ENCODE measurements around the gene SPRED3.
"Not testable (repeated sequence)": the region's sequence is repeated elsewhere in the genome, so short reads cannot be mapped to it uniquely, and the experiment has no call there.

SPRED3 gene

GRCh38 chr19:38388349-38389100 is at the start of gene SPRED3:
SPRED3 (plus strand) TSS chr19:38388697; CDS start chr19:38390303, 1,606 bp downstream.
- TF ChIP-seq CTCF (IDR thresholded peaks at IDR 0.05; ENCODE audit: control insufficient read depth, extremely low read depth, insufficient read depth): no peak
- no peak for DNase-seq (ENCODE audit: low read depth)
- H3K4me3 ChIP-seq (ENCODE audit: low read depth, low read length): peak within 1 kb of the TSS; percentile 48

- not testable (repeated sequence) for H3K4me3 ChIP-seq (ENCODE audit: low read depth, low read length); DNase-seq (ENCODE audit: low read depth)
Measured at GRCh38 chr19:38339011-38339410, 49.5 kb upstream of the SPRED3 start.

- DNase-seq (ENCODE audit: low read depth): no peak
- no peak overlapping the region for H3K4me3 ChIP-seq (ENCODE audit: low read depth, low read length)
- no peak for TF ChIP-seq CTCF (IDR thresholded peaks at IDR 0.05; ENCODE audit: control insufficient read depth, extremely low read depth, insufficient read depth)
Measured at GRCh38 chr19:38340927-38341326, 47.6 kb upstream of the SPRED3 start.

- TF ChIP-seq CTCF (IDR thresholded peaks at IDR 0.05; ENCODE audit: control insufficient read depth, extremely low read depth, insufficient read depth): no peak
- H3K4me3 ChIP-seq (ENCODE audit: low read depth, low read length): no peak overlapping the region
- no peak for DNase-seq (ENCODE audit: low read depth)
Measured at GRCh38 chr19:38346837-38347236, 41.7 kb upstream of the SPRED3 start.

- no peak for TF ChIP-seq CTCF (IDR thresholded peaks at IDR 0.05; ENCODE audit: control insufficient read depth, extremely low read depth, insufficient read depth)
- H3K4me3 ChIP-seq (ENCODE audit: low read depth, low read length): no peak overlapping the region
- DNase-seq (ENCODE audit: low read depth): no peak
Measured at GRCh38 chr19:38350883-38351282, 37.6 kb upstream of the SPRED3 start.

- DNase-seq (ENCODE audit: low read depth): no peak
- no peak overlapping the region for H3K4me3 ChIP-seq (ENCODE audit: low read depth, low read length)
- no peak for TF ChIP-seq CTCF (IDR thresholded peaks at IDR 0.05; ENCODE audit: control insufficient read depth, extremely low read depth, insufficient read depth)
Measured at GRCh38 chr19:38351865-38352395, 36.6 kb upstream of the SPRED3 start.

- no peak overlapping the region for H3K4me3 ChIP-seq (ENCODE audit: low read depth, low read length)
- DNase-seq (ENCODE audit: low read depth): no peak
- TF ChIP-seq CTCF (IDR thresholded peaks at IDR 0.05; ENCODE audit: control insufficient read depth, extremely low read depth, insufficient read depth): no peak
Measured at GRCh38 chr19:38352611-38353010, 35.9 kb upstream of the SPRED3 start.
